Choroid plexus epithelial cell (primary cell): ENCODE measurements around the gene SYN1.
"Not testable (repeated sequence)": the region's sequence is repeated elsewhere in the genome, so short reads cannot be mapped to it uniquely, and the experiment has no call there.

Source experiments
- DNase-seq: peaks from one replicate; pipeline ENCODE4 v3.0.0-alpha.2; 2010; ENCODE audit warnings: low read depth
- H3K4me3 ChIP-seq: 2 replicates; pipeline ENCODE4 v1.5.1; 2011; ENCODE audit warnings: low read depth, mild to moderate bottlenecking, control low read depth, low read length, moderate library complexity
- CTCF ChIP-seq: conservative IDR thresholded peaks from 2 replicates; pipeline ENCODE4 v1.5.1; 2011; ENCODE audit warnings: low read depth, mild to moderate bottlenecking, control low read depth, inconsistent platforms, low read length, moderate library complexity

SYN1 gene

GRCh38 chrX:47619486-47620302, at the start of gene SYN1:
Gene SYN1, minus strand, starts transcription at chrX:47619857. Its CDS starts 129 bp downstream, at chrX:47619728.
- DNase-seq: peak; percentile 83
- TF ChIP-seq CTCF: peak; percentile 3
- H3K4me3 ChIP-seq: peak within 1 kb of the TSS; percentile 54

DNA sequence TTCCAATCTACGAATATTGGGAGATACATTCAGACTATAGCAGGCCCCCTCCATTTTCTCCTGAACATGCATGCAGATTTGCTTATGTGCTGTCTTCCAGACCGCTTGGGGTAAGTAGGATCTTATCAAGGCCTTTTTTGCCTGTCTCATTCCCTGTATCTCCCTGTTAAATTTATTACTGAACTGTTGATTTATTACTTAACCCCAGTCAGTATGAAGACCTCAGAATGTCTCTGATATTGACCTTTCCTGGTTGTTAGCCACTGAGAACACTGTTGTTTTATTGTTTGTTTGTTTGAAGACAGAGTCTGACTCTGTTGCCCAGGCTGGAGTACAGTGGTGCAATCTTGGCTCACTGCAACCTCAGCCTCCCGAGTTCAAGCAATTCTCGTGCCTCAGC, 46.1 kb upstream of the SYN1 start:
- not testable (repeated sequence) for H3K4me3 ChIP-seq, DNase-seq

- no peak for TF ChIP-seq CTCF
- no peak overlapping the region for H3K4me3 ChIP-seq
- peak; percentile 63 for DNase-seq
These were observed 45.1 kb upstream of the SYN1 start for GRCh38 chrX:47664737-47665136.

- DNase-seq: peak; percentile 95
- no peak overlapping the region for H3K4me3 ChIP-seq
- TF ChIP-seq CTCF: no peak
These were observed 42.5 kb upstream of the SYN1 start for GRCh38 chrX:47662144-47662657.

- TF ChIP-seq CTCF: no peak
- H3K4me3 ChIP-seq: no peak overlapping the region
- no peak for DNase-seq
These were observed 41.9 kb upstream of the SYN1 start for GRCh38 chrX:47661539-47661938.

DNA sequence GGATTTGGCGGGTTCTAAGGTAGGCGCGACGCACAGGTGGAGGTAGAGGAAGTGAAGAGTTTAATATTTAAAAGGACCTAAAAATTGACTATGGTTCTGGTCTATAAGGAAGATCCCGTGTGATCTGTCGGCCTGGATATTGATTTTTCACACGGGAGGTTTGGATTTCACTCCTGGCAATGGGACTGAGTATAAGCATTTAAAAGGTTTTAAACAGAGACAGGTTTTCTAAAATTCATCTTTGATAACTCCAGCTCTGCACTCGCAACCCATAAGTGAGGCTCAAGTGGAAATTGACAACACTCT, 39.7 kb upstream of the SYN1 start:
- DNase-seq: no peak
- TF ChIP-seq CTCF: no peak
- peak overlapping the region; percentile 72 for H3K4me3 ChIP-seq

DNA sequence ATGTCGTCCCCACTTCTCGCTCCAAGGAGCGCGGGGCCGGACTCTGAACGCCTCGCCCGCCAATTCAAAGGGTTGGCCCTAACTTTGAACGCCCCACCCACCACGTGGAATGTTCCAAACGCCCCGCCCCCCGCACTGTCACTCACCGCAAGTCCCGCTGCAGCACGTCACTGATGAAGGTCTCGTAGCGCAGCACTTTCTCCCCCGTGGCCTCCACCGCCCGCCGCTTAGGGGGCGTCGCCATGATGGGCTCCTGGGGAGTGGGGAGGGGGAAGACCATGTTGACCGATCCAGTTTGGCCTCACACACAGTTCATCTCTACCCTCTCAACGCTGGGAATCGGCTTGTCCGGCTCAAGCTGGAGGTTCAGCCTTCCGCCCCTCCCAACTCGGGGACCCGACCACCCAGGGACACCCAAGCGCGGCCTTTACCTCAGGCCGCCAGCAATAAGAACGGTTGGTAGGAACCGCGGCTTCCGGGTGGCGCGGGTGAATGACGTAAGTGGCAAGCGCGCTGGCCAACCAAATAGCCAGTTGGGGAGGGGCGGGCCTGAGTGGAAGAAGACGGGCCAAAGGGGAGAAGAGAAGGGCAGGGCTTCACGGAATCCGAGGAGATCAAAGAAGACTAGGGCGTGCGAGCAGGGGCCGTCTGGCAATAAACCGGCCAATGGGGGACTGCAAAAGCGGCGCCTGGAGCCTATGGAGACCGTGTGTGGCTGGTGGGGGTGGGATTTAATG, 39.2 kb upstream of the SYN1 start, which contains the start of gene UXT:
Gene UXT, minus strand, starts transcription at position 497 of the 737 bp plus-strand sequence. Its CDS starts 253 bp downstream, at position 244.
- peak within 1 kb of the TSS; percentile 72 for H3K4me3 ChIP-seq
- peak; percentile 98 for DNase-seq
- no peak for TF ChIP-seq CTCF
